ENCODE measurements around the gene DNAI7. TPM values are rescaled to one million over a fixed set of nuclear protein-coding genes. Genes with fewer than 3 reads are reported as not detected.

Gene DNAI7
- polyA plus RNA-seq, 3 donors, result not detected

DNA sequence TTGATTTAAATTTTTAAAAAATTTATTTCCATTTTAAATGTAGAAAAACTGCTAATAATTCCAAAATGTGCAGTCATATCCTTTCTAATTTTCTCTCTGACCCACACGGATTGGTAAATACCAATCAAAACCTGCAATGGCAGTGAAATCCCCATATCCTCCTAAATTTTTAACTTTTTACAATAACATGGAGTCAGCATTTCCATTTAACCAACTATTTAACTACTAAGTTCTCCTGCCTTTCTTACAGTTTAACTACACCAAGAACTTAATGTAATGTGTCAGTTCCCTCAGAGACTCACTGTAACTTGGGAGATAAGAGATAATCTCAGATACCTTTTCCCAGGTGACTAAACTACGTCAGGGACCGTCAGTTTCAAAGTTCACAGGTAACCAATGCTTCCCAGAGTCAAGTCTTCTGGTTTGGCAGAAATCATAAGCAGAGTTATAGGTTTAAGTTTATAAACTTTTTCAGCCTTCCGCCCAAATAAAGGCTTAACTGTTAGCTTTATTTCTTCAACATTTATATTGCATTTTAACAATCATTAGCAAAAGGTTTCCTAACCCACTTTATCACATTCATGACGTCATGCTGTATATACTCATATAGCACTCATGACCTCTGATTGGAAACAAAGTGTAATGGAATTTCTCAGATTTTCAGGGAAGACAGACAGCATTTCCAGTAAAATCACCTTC, 48.2 kb upstream of the DNAI7 start:
- Mint-ChIP-seq H3K27me3 (ENCODE audit: low read depth in 3 of 3) (no peaks in the 10 kb centered on the region), H3K4me1 (peaks cover 5% of the 10 kb centered on the region), H3K9me3 (no peaks in the 10 kb centered on the region)

DNA sequence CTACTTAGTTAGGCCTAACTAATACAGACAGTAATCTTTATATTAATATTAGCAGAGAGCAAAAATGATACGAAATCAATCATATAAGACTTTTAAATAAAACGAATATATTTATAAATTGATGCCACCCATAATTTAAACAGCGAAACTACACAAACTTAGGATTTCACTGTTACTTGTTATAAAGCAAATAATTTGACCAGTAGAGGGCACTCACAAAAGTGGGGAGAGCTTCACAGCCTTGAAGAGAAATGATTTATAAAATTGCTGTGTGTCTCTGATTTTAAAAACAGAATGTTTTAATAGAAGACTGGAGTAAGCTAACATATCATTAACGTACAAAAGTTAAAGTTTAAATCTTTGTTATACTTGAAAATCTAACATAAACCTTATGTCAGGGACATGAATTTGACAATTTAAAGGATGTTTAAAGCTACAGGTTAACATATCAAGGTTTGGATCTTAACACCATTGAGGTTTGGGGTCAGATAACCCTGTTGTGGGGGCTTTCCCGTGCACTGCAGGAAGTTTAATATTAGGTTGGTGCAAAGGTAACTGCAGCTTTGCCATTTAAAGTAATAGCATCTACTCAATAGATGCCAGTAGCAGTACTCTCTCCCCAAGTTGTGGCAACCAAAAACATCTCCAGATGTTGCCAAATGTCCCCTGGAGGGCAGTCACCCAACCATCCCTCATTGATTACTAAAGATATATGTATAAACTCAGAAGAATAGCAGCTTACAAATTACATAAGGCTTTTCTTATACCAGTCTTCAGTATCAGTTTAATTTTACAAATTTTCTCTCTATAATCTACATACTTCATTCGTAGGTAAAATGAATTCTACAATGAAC, 46.4 kb upstream of the DNAI7 start:
- H3K4me1 Mint-ChIP-seq, result no peaks in the 10 kb centered on the region
- TF ChIP-seq, protein P1, sequence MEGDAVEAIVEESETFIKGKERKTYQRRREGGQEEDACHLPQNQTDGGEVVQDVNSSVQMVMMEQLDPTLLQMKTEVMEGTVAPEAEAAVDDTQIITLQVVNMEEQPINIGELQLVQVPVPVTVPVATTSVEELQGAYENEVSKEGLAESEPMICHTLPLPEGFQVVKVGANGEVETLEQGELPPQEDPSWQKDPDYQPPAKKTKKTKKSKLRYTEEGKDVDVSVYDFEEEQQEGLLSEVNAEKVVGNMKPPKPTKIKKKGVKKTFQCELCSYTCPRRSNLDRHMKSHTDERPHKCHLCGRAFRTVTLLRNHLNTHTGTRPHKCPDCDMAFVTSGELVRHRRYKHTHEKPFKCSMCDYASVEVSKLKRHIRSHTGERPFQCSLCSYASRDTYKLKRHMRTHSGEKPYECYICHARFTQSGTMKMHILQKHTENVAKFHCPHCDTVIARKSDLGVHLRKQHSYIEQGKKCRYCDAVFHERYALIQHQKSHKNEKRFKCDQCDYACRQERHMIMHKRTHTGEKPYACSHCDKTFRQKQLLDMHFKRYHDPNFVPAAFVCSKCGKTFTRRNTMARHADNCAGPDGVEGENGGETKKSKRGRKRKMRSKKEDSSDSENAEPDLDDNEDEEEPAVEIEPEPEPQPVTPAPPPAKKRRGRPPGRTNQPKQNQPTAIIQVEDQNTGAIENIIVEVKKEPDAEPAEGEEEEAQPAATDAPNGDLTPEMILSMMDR (IDR thresholded peaks at IDR 0.05), result peak; percentile 87
- H2AFZ ChIP-seq (ENCODE audit: insufficient read depth, low read depth, low read length, poor library complexity, severe bottlenecking), result no peak overlapping the region
- H3K27me3 ChIP-seq (ENCODE audit: control insufficient read depth in 2 of 2, insufficient read depth in 2 of 2, low read length in 2 of 2), result no peaks in the 10 kb centered on the region
- H3K27me3 Mint-ChIP-seq (ENCODE audit: low read depth in 3 of 3), result no peaks in the 10 kb centered on the region
- no peak overlapping the region for H3K4me3 ChIP-seq (replicated peaks in 1 of 3; ENCODE audit: low read depth in 2 of 3, low read length in 3 of 3)
- no peak overlapping the region for H3K27ac ChIP-seq (ENCODE audit: low read depth in 1 of 2, low read length in 2 of 2)
- H4K20me1 ChIP-seq (ENCODE audit: insufficient read depth, low read length), result peaks cover 78% of the 10 kb centered on the region
- peak; percentile 38 to 63 (median 44) for DNase-seq
- intact Hi-C loops (cut with micrococcal nuclease), result loop anchor here (10.0 kb wide), 2 partner anchors 47 to 93 kb away; partner anchors contain the start of genes DNAI7 (in 1 of the 2) and ETFRF1 (in 1 of the 2)
- no peaks in the 10 kb centered on the region for H3K9me3 Mint-ChIP-seq
- peaks cover 30 to 84% of the 10 kb centered on the region in 2 donors for H3K36me3 ChIP-seq (replicated peaks in 1 of 2; ENCODE audit: control insufficient read depth in 1 of 2, insufficient read depth in 2 of 2, low read length in 2 of 2)
- peaks cover 59 to 74% of the 10 kb centered on the region in 2 donors for H3K36me3 Mint-ChIP-seq
- WGBS (ENCODE audit: insufficient coverage), result no CpG with 5 or more reads among the region's 6 CpGs
- H3K79me2 ChIP-seq (ENCODE audit: insufficient read depth, low read length), result peaks cover 71% of the 10 kb centered on the region
- no peak overlapping the region for H3K4me2 ChIP-seq (replicated peaks; ENCODE audit: extremely low read depth, low read length, poor library complexity, severe bottlenecking)
- H3K4me1 ChIP-seq (ENCODE audit: control insufficient read depth in 1 of 2, insufficient read depth in 2 of 2, low read length in 2 of 2), result no peaks in the 10 kb centered on the region
- H3K9me3 ChIP-seq (replicated peaks in 1 of 2; ENCODE audit: control insufficient read depth in 1 of 2, insufficient read depth in 1 of 2, low read length in 2 of 2), result no peaks in the 10 kb centered on the region
- H3K4me3 Mint-ChIP-seq, result no peak overlapping the region
- no peak overlapping the region for H3K9ac ChIP-seq (ENCODE audit: insufficient read depth, low read length, poor library complexity, severe bottlenecking)
- H3K27ac Mint-ChIP-seq, result peak overlapping the region in 2 of 7 donors; percentile 46 to 69

More for the DNA sequence above, 48.2 kb upstream of the DNAI7 start:
- H3K9ac ChIP-seq (ENCODE audit: insufficient read depth, low read length, poor library complexity, severe bottlenecking), result no peak overlapping the region
- H3K4me3 ChIP-seq (replicated peaks in 1 of 3; ENCODE audit: low read depth in 2 of 3, low read length in 3 of 3), result no peak overlapping the region
- intact Hi-C loops (cut with micrococcal nuclease), result loop anchor here (10.0 kb wide), 2 partner anchors 48 to 92 kb away; partner anchors contain the start of genes DNAI7 (in 1 of the 2) and ETFRF1 (in 1 of the 2)
- Mint-ChIP-seq H3K27ac (no peak overlapping the region), H3K36me3 (peaks cover 48 to 65% of the 10 kb centered on the region in 2 donors), H3K4me3 (no peak overlapping the region)
- no peak overlapping the region for H2AFZ ChIP-seq (ENCODE audit: insufficient read depth, low read depth, low read length, poor library complexity, severe bottlenecking)
- no peak for DNase-seq
- H4K20me1 ChIP-seq (ENCODE audit: insufficient read depth, low read length), result peaks cover 78% of the 10 kb centered on the region
- H3K27ac ChIP-seq (ENCODE audit: low read depth in 1 of 2, low read length in 2 of 2), result no peak overlapping the region
- H3K9me3 ChIP-seq (replicated peaks in 1 of 2; ENCODE audit: control insufficient read depth in 1 of 2, insufficient read depth in 1 of 2, low read length in 2 of 2), result no peaks in the 10 kb centered on the region
- no peaks in the 10 kb centered on the region for H3K4me1 ChIP-seq (ENCODE audit: control insufficient read depth in 1 of 2, insufficient read depth in 2 of 2, low read length in 2 of 2)
- no peak overlapping the region for H3K4me2 ChIP-seq (replicated peaks; ENCODE audit: extremely low read depth, low read length, poor library complexity, severe bottlenecking)
- H3K79me2 ChIP-seq (ENCODE audit: insufficient read depth, low read length), result peaks cover 75% of the 10 kb centered on the region
- no peaks in the 10 kb centered on the region for H3K27me3 ChIP-seq (ENCODE audit: control insufficient read depth in 2 of 2, insufficient read depth in 2 of 2, low read length in 2 of 2)
- TF ChIP-seq, protein P1 (IDR thresholded peaks at IDR 0.05), result no peak
- peaks cover 19 to 72% of the 10 kb centered on the region in 2 donors for H3K36me3 ChIP-seq (replicated peaks in 1 of 2; ENCODE audit: control insufficient read depth in 1 of 2, insufficient read depth in 2 of 2, low read length in 2 of 2)
- WGBS (ENCODE audit: insufficient coverage), result 88% methylated on average over 1 of the region's 5 CpGs

All from CD14-positive monocyte (primary cell).